GM19240 (cell line): Measurements from ENCODE around the gene MLX.
A peak's percentile ranks its signal among the peaks of the same experiment; 100 is the strongest.
"Not testable (repeated sequence)": the region's sequence is repeated elsewhere in the genome, so short reads cannot be mapped to it uniquely, and the experiment has no call there.

Experiments used
- DNase-seq: peaks from one replicate; pipeline ENCODE4 v3.0.0; 2011; ENCODE audit warnings: low spot score; ENCODE audit not compliant: insufficient read length

The MLX gene

DNA sequence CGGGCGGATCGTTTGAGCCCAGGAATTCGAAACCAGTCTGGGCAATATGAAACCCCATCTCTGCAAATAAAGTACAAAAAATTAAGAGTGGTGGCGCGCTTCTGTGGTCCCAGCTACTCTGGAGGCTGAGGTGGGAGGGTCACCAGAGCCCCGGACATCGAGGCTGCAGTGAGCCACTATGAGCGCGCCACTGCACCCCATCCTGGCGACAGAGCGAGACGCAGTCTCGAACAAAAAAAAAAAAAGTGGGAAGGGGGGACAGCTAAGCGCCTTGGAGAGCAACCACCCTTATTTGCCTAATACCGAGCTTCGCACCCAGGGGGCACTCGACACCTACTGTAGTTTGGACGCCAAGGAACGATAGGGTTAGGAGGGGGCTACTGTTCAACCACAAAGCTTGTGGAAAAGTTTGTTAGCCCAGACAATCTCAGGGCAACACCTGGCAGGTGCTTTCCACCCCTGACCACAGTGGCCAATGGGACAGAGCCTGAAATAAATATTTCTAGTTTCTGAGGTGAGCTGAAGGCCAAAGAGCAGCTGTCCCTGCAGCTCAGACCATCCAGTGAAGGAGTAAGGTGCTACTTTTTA, 11.5 kb downstream of the MLX start:
- peak; percentile 58 for DNase-seq

DNA sequence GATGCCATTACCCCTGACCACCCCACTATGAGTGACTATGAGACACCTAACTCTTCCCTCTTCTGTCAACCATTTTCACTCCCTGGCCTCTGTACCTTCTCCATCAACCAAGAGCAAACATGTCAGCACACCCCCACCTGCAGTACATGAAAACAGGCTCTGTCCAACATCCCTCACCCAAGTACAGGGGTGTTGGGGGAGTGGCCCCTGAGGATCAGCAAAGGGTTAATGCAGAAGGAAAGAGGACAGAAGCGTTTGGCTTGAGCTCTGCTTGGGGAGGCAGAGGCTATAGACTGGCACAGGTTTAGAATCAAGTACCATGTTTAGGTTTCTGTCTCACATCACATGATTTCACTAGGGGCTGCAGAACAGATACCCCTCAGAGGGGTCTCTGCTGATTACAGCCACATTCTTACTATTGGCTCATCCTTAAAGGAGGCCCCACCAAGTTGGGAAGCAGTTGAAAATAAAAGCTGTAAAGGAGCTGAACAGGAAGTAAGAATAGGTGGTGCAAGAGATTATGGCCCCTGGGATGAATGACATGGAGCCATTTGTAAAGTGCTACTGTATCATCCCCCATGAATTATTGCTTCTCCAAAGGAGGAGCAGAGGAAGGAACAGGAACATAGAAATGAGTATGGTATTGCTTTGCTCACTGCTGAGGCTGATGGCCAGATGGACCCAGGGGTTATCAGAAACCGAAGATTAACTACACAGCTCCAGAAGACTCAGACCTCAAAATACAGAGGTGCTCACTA, 13.1 kb downstream of the MLX start:
- DNase-seq, result no peak

DNA sequence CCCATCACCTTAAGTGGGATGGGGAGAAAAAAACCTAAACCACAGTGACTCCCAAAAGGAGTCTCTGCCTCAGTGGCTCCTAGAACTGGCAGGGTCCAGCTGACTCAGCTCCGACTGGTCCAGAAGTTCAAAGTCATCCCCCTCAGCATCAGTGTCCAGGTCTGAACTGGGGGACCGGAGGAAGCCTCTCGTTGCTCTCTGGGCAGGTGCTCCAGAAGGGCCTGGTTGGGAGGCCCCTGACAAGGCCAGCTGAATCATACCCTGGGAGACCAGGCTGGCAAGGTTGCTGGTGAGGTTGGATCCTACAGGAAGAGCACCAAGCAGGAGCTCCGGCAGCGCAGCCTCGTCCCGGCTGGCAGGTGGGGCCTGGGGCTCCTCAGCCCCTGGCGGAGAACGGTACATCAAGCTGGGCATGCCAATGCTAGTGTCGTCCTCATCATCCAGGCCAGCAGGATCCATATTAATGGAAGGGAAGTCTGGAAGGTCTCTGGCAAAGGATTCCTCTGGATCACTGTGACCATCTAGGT, 14.9 kb downstream of the MLX start:
- no peak for DNase-seq

DNA sequence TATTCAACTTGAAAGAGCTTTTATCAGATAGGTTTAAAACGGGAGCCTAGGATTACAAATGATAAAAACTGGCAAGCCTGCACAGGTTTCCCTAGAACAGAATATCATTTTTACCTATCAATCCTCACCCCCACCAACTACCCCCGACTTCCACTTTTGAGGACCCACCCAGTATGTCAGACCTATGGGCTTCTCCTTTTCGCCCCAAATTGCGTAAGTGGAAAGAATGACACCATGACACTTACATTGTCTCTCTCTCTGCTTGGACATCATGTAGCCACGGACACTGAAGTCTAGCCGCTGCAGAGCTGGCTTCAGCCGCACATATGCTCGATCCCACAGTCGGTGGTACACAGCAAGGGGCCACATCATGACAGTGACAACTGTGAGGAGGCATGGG, 18.0 kb downstream of the MLX start:
- no peak for DNase-seq

DNA sequence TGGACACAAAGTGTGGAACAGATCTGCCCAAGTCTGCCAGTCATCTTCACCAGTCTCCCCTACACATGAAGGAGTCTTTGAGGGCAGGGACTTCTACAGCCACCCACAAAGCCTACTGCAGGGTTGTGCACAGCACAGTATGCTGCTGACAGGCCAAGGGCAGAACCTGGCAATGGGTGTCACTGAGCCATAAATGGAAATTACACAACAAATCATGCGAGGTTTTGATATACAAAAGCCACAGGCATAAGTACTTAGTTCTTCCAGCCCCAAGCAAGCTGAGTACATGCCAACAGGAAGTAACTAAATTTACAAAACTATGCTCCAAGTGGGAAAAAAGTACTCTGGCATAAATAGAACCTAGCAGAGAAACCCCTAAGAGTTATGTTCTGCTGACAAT, 18.5 kb downstream of the MLX start:
- no peak for DNase-seq

DNA sequence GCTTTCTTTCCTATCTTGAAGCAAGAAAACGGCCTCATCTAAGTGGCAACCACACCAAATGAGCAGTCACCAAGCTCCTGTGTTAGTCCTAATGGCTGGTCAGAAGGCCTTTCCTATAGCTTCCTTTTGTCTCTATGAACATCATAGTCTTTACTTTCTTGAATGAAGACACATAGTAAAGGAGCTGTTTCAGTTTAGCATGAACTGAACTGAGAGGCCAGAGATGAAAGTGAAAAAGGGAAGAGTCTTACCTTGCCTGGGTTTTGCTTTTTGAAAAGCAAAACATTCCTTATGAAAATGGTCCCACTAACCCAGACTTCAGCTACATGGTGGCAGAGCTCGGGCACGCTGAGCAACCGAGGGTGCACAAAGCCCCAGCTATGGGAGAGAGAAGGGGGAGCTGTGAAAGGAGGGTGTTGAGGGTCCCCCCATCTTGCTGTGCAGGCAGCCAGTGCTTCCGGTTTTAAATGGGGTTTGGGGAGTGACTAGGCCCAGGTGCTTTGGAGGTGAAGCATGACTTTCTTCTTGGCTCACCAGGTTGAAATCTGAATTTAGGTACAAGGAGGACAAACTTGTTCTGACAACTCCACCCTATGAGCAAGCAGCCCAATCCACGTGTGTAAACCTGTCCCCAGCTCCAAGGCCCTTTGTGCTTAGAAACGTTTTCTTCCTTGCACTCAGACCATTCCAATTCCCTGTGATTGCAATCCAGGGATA, 19.8 kb downstream of the MLX start:
- DNase-seq, result peak; percentile 67

DNA sequence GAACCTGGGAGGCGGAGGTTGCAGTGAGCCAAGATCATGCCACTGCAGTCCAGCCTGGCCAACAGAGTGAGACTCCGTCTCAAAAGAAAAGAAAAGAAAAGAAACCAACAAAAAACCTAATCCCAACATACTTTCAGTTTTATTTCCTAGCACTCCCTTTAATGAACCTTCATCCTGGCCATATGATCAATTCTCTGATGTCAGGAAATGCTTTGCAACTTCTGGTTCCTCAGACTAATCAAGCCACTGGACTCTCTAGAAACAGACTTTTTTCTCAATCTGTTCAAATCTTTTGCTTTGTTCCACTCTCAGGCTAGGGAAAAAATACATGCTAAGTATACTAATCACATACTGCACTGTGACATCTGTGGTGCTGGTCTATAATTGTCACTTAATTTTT, 24.0 kb downstream of the MLX start:
- DNase-seq, result no peak

DNA sequence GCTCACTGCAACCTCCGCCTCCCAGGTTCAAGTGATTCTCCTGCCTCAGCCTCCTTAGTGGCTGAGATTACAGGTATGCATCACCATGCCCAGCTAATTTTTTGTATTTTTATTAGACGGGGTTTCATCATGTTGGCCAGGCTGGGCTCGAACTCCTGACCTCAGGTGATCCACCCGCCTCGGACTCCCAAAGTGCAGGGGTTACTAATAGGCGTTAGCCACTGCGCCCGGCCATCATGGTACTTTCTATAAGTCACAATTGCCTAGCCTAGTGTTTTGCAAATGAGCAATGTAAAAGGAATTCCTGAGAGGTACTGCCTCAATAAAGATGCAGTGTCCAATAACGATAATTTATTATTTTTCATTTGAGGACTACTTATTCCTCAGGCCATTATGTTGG, 24.5 kb downstream of the MLX start:
- DNase-seq, result no peak

DNA sequence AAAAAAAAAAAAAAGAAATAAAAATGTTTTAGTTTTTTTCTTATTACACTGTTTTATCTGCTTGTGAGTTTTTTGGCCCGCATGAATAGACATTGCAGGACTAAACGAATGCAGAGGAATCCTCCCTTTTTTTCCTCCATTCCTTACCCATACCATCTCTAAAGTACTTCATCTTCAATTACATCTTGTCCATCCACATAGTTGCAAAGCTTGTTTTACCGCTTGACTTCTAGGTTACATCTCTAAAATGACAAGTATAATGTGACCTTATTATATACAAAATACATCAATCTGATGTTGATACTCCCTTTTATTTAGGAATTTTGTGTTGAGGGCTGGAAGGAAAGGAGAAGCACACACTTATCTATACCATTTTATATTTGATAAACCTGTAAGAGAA, 29.5 kb downstream of the MLX start:
- no peak for DNase-seq

DNA sequence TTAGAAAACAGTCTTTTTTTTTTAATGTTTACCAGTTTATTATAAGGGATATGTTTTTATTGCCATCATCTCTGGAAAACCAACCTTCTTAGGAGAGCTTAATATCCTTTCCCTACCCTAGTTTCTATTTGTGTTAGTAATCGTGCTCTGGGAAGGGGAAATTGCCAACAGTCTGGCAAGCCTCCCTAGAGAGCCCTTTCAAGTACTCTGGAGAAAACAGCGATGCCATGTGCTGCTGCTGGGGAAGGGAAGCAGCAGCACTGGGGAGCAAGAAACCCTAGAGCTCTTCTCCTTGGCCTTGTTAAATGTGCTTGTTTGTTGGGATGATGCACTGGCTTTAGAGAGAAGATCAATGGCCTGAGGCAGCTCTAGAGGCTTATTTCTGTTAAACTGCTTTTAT, 32.0 kb downstream of the MLX start:
- DNase-seq, result no peak

DNA sequence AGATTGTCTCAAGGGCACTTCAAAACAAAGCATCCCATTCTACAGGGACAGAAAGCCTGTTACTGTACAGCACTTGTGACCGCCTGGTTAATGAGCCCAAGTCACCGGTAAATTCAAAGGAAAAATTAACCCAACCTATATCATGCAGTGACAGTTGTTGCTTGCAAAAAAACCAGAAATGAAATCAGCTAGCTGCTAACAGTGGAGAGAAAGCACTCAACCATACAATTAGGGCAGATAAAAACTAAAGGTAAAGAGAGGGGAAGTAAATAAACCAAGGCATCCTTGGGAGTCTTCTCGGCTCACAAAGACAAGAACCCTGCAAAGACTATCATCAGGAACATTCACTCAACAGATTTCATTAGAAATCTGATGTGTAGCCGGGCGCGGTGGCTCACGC, 36.4 kb downstream of the MLX start:
- DNase-seq, result no peak

DNA sequence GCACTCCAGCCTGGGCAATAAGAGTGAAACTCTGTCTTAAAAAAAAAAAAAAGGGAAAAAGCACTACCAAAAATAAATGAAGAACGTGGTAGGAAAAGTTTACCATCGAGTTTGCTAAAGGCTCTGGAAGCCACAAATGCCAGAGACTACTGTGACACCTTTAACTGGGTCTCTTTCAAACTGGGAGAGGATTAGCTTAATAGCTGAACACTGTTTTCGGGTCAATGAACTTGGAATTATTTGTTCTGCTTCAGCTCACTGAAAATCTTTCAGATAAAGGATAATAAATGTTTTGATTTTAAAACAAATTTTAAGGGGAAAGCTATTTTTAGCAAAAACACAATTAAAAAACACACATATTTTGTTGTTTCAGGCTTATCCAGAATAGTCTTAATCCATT, 40.9 kb downstream of the MLX start:
- no peak for DNase-seq

DNA sequence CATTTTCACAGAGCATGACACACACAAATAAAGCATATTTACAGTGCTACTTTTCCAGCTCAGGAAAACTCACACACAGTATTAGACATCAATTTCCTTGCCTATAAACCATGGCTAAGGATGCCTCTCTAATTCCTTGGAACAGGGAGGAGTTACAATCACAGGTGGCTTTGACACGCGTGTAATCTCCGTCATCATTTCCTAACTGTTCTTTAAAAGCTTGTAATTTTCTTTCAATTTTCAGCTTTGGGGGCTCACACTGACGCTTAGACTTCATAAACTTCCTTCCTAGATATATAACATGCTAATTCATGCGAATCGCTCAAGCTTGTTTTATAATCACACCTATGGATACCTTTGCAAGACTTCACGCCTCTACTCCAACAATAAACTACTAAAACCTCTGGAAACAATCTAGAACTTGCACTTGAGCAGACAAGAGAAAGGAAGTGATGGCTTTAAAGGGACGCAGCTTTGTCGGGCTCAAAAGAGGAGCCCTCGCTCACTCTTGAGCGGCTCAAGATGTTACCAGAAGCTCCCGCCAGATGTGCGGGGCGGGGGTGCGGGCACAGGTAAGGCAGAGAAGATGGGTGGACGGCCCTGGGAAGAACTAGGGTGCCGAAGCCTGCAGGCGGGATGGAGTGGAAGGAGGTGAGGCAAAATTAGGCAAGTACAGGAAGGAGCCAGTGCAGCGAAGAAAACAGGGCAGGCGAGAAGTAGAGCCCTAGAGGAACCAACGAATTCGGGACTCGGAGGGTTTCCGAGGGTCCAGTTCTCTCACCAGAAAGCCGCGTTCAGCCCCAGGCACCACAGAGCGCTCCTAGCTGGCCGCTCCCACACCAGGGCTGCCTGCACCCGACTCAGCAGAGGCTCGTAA, 41.6 kb downstream of the MLX start:
- DNase-seq, result no peak

DNA sequence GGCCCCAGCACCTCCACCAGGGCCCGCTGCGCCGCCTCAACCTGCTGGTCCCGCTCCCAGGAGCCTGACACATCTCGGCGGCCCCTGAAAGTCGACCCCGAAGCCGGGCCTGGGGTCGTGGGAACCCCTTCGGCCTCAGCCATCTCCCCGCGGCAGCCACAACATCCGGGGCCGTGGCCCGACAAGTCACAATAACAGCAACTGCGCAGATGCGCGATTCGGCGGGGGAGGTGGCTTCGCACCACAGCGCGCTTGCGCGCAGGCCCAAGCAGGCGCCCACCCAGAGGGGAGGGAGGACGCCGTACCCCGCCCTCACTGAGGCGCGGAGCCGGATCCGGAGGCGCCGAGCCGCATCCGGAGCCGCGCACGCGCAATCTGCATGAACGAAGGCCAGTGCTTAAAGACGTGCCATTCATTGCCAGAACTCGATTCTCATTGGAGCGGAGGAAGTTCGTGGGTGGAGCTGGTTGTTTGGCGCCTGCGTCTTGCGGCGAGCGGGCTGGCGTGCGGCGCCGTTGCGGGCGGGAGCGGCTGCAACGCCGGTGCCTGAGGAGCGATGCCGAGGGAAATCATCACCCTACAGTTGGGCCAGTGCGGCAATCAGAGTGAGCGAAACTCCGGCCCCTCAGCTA, 42.4 kb downstream of the MLX start, which contains the start of the genes RETREG3 and TUBG1:
RETREG3 (minus strand) TSS at position 193 of the 632 bp plus-strand sequence; CDS start at position 143, 50 bp downstream.
TUBG1 (plus strand) TSS at position 502 of the 632 bp plus-strand sequence; CDS start at position 557, 55 bp downstream.
- peak; percentile 96 for DNase-seq

DNA sequence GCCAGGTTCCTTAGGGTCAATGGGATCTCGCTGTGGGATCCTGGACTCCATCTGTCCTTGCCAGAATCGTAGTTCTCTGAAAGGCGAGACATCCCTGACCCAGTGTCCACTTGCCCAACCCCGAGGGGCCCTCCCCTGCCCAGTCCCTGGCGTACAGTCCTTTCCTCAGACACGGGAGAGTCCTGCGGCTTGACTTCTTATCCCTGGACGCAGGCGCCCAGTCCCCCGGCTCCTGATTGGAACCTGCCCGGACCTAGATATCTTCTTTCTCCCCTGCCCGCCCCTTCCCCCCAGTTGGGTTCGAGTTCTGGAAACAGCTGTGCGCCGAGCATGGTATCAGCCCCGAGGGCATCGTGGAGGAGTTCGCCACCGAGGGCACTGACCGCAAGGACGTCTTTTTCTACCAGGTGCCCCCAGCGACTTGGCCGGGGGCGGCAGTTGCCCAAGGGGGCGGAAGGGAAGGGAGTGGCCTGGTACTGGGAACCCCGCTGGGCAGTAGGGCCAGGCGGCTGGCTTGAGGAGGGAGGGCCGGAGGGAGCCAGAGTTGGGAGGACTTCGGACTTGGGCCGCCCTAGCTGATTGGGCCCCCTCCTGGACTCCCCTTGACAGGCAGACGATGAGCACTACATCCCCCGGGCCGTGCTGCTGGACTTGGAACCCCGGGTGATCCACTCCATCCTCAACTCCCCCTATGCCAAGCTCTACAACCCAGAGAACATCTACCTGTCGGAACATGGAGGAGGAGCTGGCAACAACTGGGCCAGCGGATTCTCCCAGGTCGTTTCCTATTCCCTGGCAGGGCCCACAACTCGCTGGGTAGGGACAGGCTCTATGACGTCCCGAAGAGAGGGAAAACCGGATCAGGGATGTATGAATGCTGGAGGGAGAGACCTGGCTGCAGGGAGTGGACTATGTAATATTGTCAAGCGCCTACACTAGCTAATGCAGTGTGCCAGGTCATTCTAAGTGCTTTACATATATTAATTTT, 43.2 kb downstream of the MLX start:
- DNase-seq, result not testable (repeated sequence)

DNA sequence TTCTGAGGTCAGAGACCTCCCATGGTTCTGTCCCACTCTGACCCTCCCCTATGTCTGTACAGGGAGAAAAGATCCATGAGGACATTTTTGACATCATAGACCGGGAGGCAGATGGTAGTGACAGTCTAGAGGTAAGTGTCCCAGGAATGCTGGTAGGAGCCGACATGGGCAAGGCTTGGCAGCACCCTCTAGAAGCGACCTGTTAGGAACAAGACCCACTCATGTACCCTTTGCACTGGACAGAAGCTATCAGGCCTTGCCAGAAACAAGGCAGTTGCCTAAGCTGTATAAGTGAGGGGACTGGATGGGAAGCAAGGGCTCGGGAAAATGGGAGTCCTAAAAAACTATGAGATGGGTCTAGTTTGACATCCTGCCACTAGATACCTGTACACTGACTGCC, 45.1 kb downstream of the MLX start:
- no peak for DNase-seq

DNA sequence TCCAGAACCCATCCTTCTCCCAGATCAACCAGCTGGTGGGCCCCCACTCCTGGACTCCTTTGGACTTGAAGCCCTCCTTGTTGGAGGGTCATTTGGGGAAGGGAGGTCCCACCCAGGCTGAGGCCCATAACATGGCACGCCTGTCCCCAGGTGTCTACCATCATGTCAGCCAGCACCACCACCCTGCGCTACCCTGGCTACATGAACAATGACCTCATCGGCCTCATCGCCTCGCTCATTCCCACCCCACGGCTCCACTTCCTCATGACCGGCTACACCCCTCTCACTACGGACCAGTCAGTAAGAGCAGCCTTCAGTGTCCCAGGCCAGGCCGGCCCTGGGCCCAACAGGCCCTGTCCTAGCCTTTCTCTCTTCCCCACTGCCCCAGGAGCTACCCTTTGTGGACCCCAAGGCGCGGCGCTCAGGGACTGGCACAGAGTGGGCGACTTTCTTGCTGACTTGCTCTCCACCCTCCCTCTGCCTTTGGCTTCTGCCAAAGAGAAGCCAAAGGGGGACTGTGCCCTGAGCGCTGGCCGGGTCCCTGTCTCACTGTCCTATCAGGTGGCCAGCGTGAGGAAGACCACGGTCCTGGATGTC, 46.9 kb downstream of the MLX start:
- no peak for DNase-seq

DNA sequence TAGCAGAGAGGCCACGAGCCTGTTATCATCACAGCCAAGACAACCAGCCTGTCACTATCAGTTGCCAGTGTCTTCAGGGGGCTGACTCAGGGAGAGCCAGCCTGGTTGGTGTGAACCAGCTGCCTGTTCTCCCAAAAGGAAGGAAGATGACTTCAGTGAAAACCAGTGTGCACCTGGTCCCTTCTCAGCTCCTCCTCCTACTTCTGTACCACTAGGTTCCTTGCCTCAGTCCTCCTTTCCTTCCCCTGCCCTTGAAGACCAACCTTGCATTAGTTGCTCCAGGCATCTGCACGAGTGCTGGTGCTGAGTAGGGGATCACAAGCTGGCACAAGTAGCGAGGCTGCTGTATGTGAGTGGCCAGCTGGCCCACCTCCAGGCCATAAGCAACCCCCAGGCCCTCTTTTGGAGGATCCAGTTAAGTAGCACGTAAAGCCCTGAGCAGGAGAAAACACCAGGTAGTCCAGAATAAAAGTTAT, 51.1 kb downstream of the MLX start:
- DNase-seq, result no peak
